Measurements from ENCODE around the gene SLC4A9. TPM values are rescaled to one million over a fixed set of nuclear protein-coding genes. Genes with fewer than 3 reads are reported as not detected.

The SLC4A9 gene
- total RNA-seq, 1 donor from 2014 or later = not detected

DNA sequence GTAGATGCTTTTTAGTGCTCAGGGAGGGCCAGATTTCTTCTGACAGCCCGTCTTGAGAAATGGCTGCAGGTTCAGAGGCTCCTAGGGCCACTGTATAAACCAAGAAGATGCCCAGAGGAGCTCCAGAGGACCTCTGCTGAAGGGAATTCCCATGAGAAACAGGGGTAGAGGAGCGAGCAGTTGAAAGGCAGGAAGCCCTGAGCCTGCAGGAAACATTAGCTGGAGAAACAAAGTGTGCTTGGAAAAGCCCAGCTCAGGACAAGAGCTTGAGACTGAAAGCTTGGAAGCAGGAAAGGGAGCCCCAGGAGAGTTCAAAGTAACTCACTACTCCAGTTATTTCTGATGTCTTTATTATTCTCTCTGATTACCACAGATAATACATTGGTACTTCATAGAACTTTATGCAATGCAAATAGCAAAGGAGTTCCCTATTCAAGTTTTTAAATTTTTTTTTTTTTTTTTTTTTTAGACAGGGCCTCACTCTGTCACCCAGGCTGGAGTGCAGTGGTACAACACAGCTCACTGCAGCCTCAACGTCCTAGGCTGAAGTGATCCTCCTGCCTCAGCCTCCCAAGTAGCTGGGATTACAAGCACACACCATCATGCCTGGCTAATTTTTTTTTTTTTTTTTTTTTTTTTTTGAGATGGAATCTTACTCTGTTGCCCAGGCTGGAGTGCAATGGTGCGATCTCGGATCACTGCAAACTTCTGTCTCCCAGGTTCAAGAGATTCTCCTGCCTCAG is 30.1 kb upstream of the SLC4A9 start:
- peaks cover 10% of the 10 kb centered on the region for H3K36me3 Mint-ChIP-seq (ENCODE audit: low read depth)
- H3K4me1 Mint-ChIP-seq (ENCODE audit: low read depth) = peaks cover 26% of the 10 kb centered on the region
- H3K4me3 Mint-ChIP-seq (ENCODE audit: unreplicated experiment) = no peak overlapping the region
- DNase-seq (ENCODE audit: low spot score) = no peak
- no peaks in the 10 kb centered on the region for H3K9me3 Mint-ChIP-seq (ENCODE audit: low read depth)
- no peaks in the 10 kb centered on the region for H3K27me3 Mint-ChIP-seq (ENCODE audit: low read depth)
- no peak overlapping the region for H3K27ac Mint-ChIP-seq (ENCODE audit: unreplicated experiment)
- TF ChIP-seq, protein P1, sequence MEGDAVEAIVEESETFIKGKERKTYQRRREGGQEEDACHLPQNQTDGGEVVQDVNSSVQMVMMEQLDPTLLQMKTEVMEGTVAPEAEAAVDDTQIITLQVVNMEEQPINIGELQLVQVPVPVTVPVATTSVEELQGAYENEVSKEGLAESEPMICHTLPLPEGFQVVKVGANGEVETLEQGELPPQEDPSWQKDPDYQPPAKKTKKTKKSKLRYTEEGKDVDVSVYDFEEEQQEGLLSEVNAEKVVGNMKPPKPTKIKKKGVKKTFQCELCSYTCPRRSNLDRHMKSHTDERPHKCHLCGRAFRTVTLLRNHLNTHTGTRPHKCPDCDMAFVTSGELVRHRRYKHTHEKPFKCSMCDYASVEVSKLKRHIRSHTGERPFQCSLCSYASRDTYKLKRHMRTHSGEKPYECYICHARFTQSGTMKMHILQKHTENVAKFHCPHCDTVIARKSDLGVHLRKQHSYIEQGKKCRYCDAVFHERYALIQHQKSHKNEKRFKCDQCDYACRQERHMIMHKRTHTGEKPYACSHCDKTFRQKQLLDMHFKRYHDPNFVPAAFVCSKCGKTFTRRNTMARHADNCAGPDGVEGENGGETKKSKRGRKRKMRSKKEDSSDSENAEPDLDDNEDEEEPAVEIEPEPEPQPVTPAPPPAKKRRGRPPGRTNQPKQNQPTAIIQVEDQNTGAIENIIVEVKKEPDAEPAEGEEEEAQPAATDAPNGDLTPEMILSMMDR (IDR thresholded peaks at IDR 0.05) = no peak

- H3K27me3 Mint-ChIP-seq (ENCODE audit: low read depth) = no peaks in the 10 kb centered on the region
- no peak overlapping the region for H3K27ac Mint-ChIP-seq (ENCODE audit: unreplicated experiment)
- peaks cover 30% of the 10 kb centered on the region for H3K4me1 Mint-ChIP-seq (ENCODE audit: low read depth)
- H3K4me3 Mint-ChIP-seq (ENCODE audit: unreplicated experiment) = no peak overlapping the region
- no peaks in the 10 kb centered on the region for H3K9me3 Mint-ChIP-seq (ENCODE audit: low read depth)
- peaks cover 11% of the 10 kb centered on the region for H3K36me3 Mint-ChIP-seq (ENCODE audit: low read depth)
- DNase-seq (ENCODE audit: low spot score) = no peak
- TF ChIP-seq, protein P1 (IDR thresholded peaks at IDR 0.05) = no peak
Measured at GRCh38 chr5:140331638-140332037, 28.4 kb upstream of the SLC4A9 start.

GRCh38 chr5:140336388-140336787 is 23.6 kb upstream of the SLC4A9 start:
- Mint-ChIP-seq H3K4me3 (ENCODE audit: unreplicated experiment) (no peak overlapping the region), H3K36me3 (ENCODE audit: low read depth) (peaks cover 11% of the 10 kb centered on the region), H3K27ac (ENCODE audit: unreplicated experiment) (peak overlapping the region; percentile 47), H3K27me3 (ENCODE audit: low read depth) (no peaks in the 10 kb centered on the region), H3K4me1 (ENCODE audit: low read depth) (peaks cover 16% of the 10 kb centered on the region), H3K9me3 (ENCODE audit: low read depth) (no peaks in the 10 kb centered on the region)
- no peak for DNase-seq (ENCODE audit: low spot score)
- TF ChIP-seq, protein P1 (IDR thresholded peaks at IDR 0.05) = no peak

- TF ChIP-seq, protein P1 (IDR thresholded peaks at IDR 0.05) = no peak
- peaks cover 11% of the 10 kb centered on the region for H3K36me3 Mint-ChIP-seq (ENCODE audit: low read depth)
- H3K4me3 Mint-ChIP-seq (ENCODE audit: unreplicated experiment) = no peak overlapping the region
- H3K9me3 Mint-ChIP-seq (ENCODE audit: low read depth) = no peaks in the 10 kb centered on the region
- H3K27ac Mint-ChIP-seq (ENCODE audit: unreplicated experiment) = no peak overlapping the region
- no peaks in the 10 kb centered on the region for H3K27me3 Mint-ChIP-seq (ENCODE audit: low read depth)
- H3K4me1 Mint-ChIP-seq (ENCODE audit: low read depth) = peaks cover 23% of the 10 kb centered on the region
- DNase-seq (ENCODE audit: low spot score) = no peak
Measured at GRCh38 chr5:140337880-140338279, 22.1 kb upstream of the SLC4A9 start.

DNA sequence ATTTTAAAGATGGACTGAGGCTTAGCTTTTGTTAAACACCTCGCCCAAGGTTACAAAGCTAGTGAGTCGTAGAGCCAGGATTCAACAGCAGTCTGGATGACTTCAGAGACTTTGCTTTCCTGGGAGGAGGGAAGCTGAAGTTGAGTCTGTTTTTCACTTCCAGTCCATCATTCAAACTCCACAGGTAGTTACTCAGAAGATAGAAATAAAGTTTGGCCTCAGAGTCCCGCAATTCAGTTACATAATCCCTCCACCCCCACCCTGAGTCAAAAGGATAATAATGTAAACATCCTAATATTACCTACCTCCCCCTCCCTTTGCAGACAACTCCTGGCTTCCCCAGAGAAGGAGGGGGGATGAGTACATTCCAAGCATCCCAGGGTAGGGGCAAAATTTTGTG is 21.7 kb upstream of the SLC4A9 start:
- Mint-ChIP-seq H3K4me1 (ENCODE audit: low read depth) (peaks cover 23% of the 10 kb centered on the region), H3K27ac (ENCODE audit: unreplicated experiment) (no peak overlapping the region), H3K36me3 (ENCODE audit: low read depth) (peaks cover 9% of the 10 kb centered on the region), H3K9me3 (ENCODE audit: low read depth) (no peaks in the 10 kb centered on the region), H3K4me3 (ENCODE audit: unreplicated experiment) (no peak overlapping the region), H3K27me3 (ENCODE audit: low read depth) (no peaks in the 10 kb centered on the region)
- DNase-seq (ENCODE audit: low spot score) = no peak
- TF ChIP-seq, protein P1 (IDR thresholded peaks at IDR 0.05) = no peak

Measured in chondrocyte (in vitro differentiated cells).